Fibroblast of villous mesenchyme (primary cell): ENCODE measurements around the gene PCDH9. TPM values are rescaled to one million over a fixed set of nuclear protein-coding genes. Genes with fewer than 3 reads are reported as not detected.
"Not testable (repeated sequence)": the region's sequence is repeated elsewhere in the genome, so short reads cannot be mapped to it uniquely, and the experiment has no call there.

Experiments used
- DNase-seq: peaks from one replicate; pipeline ENCODE4 v3.0.0-alpha.2; 2010; ENCODE audit warnings: low read depth
- H3K4me3 ChIP-seq: 2 replicates; pipeline ENCODE4 v1.5.1; 2011; ENCODE audit warnings: low read depth, mild to moderate bottlenecking, low read length
- CTCF ChIP-seq: IDR thresholded peaks from 2 replicates; pipeline ENCODE4 v1.5.1; 2012; ENCODE audit warnings: low read depth, mild to moderate bottlenecking, low read length; ENCODE audit not compliant: insufficient read depth
- total RNA-seq: library from RNA; depleted of rRNA; stranded (reverse); fragments of >200 nt; gene quantifications from 2 replicates; pipeline ENCODE4 v1.2.3, GENCODE V29; 2012

Gene PCDH9
- total RNA-seq, 1 donor: 9.9 TPM

GRCh38 chr13:66886264-66886663 lies 343.9 kb downstream of the PCDH9 start:
- H3K4me3 ChIP-seq: no peak overlapping the region
- no peak for DNase-seq
- no peak for TF ChIP-seq CTCF

- not testable (repeated sequence) for H3K4me3 ChIP-seq, DNase-seq
These were observed 349.0 kb downstream of the PCDH9 start for GRCh38 chr13:66881170-66881569.

GRCh38 chr13:66879988-66880387 lies 350.1 kb downstream of the PCDH9 start:
- H3K4me3 ChIP-seq: no peak overlapping the region
- no peak for DNase-seq
- no peak for TF ChIP-seq CTCF

GRCh38 chr13:66875264-66875663 lies 354.9 kb downstream of the PCDH9 start:
- no peak overlapping the region for H3K4me3 ChIP-seq
- DNase-seq: no peak
- no peak for TF ChIP-seq CTCF

- TF ChIP-seq CTCF: no peak
- no peak overlapping the region for H3K4me3 ChIP-seq
- DNase-seq: no peak
These were observed 365.5 kb downstream of the PCDH9 start for GRCh38 chr13:66864627-66865026.

- TF ChIP-seq CTCF: no peak
- H3K4me3 ChIP-seq: no peak overlapping the region
- DNase-seq: no peak
These were observed 369.2 kb downstream of the PCDH9 start for GRCh38 chr13:66860878-66861417.

GRCh38 chr13:66859934-66860877 lies 369.9 kb downstream of the PCDH9 start:
- DNase-seq: no peak
- no peak overlapping the region for H3K4me3 ChIP-seq
- no peak for TF ChIP-seq CTCF
